ENCODE results near the gene NDFIP1. TPM values are rescaled to one million over a fixed set of nuclear protein-coding genes. Genes with fewer than 3 reads are reported as not detected.

Gene NDFIP1
- total and polyA plus RNA-seq, 12 donors: 26.7 to 313 (median 89.2) TPM

DNA sequence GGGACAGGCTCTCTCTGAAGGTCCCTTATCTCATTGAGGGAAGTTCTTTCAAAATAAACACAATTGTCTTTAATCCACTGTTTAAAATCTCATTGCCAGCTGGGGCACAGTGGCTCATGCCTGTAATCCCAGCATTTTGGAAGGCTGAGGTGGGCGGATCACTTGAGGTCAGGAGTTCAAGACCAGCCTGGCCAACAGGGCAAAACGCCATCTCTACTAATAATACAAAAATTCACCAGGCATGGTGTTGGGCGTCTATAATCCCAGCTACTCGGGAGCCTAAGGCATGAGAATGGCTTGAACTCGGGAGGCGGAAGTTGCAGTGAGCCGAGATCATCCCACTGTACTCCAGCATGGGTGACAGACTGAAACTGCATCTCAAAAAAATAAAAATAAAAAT, 8.3 kb upstream of the NDFIP1 start:
- no peaks in the 10 kb centered on the region for H3K36me3 ChIP-seq (replicated peaks in 1 of 2)
- DNase-seq: no peak
- TF ChIP-seq, protein P1, sequence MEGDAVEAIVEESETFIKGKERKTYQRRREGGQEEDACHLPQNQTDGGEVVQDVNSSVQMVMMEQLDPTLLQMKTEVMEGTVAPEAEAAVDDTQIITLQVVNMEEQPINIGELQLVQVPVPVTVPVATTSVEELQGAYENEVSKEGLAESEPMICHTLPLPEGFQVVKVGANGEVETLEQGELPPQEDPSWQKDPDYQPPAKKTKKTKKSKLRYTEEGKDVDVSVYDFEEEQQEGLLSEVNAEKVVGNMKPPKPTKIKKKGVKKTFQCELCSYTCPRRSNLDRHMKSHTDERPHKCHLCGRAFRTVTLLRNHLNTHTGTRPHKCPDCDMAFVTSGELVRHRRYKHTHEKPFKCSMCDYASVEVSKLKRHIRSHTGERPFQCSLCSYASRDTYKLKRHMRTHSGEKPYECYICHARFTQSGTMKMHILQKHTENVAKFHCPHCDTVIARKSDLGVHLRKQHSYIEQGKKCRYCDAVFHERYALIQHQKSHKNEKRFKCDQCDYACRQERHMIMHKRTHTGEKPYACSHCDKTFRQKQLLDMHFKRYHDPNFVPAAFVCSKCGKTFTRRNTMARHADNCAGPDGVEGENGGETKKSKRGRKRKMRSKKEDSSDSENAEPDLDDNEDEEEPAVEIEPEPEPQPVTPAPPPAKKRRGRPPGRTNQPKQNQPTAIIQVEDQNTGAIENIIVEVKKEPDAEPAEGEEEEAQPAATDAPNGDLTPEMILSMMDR (IDR thresholded peaks at IDR 0.05): no peak
- no peak for TF ChIP-seq POLR2A (IDR thresholded peaks at IDR 0.05)
- no peak overlapping the region for H3K27ac ChIP-seq
- peaks cover 0 to under 1% of the 10 kb centered on the region in 2 donors for H3K4me1 ChIP-seq (replicated peaks in 1 of 2)
- intact Hi-C loops (cut with DNase I): no loop called here
- no peak overlapping the region for H3K4me3 ChIP-seq
- H3K9me3 ChIP-seq (replicated peaks in 1 of 3): no peaks in the 10 kb centered on the region
- 78 to 87% (median 80%) methylated on average over 7 of the region's 7 CpGs for WGBS, 4 donors
- H3K27me3 ChIP-seq: no peaks in the 10 kb centered on the region

DNA sequence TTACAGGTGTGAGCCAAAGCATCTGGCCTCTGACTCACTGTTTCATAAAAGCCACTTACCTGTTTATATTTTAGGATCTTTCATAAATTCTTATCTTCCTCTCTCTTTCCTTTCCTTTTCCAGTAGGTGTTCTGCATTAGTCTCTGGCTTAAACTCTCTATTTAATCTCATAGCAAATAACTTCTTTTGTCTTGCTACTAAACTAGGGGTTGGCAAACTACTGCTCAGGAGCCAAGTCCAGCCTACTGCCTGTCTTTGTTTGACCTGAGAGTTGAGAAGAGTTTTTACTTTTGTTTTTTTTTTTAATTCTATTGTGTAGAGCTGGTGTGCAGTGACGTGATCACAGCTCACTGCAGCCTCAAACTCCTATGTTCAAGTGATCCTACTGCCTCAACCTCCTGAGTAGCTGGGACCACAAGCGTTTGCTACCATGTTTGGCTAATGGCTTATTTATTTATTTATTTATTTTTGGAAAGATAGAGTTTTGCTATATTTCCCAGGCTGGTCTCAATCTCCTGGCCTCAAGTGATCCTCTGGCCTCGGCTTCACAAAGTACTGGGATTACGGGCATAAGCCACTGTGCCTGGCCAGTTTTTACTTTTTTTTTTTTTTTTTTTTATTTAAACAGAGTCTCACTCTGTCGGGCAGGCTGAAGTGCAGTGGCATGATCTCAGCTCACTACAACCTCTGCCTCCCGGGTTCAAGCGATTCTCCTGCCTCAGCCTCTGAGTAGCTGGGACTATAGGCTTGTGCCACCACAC, 5.4 kb upstream of the NDFIP1 start:
- H3K9me3 ChIP-seq (replicated peaks in 1 of 3): no peaks in the 10 kb centered on the region
- peaks cover 1 to 9% of the 10 kb centered on the region in 2 donors for H3K4me1 ChIP-seq (replicated peaks in 1 of 2)
- 93% methylated on average over 7 of the region's 7 CpGs for WGBS, 4 donors
- no peak overlapping the region for H3K4me3 ChIP-seq
- H3K27ac ChIP-seq: no peak overlapping the region
- intact Hi-C loops (cut with DNase I): no loop called here
- H3K27me3 ChIP-seq: no peaks in the 10 kb centered on the region
- TF ChIP-seq, protein P1 (IDR thresholded peaks at IDR 0.05): no peak
- TF ChIP-seq POLR2A (IDR thresholded peaks at IDR 0.05): no peak
- DNase-seq: no peak
- no peaks in the 10 kb centered on the region for H3K36me3 ChIP-seq (replicated peaks in 1 of 2)

DNA sequence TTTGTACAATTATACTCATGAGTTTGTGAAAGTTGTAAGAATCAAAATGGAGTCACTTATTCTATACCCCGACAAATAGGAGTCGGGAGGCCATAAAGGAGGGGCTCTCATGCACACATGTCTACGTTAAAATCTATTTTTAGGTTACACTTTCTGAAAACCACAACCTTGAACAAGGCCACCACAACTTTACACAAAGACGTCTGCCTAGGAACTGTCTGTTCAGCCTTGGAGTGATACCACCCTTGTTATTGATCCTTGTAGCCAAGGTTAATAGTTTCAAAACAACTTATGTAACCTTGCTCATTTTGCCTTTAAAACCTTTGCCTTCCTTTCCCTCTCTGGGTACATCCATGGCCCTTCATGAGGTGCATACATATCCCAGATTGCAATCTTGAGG, 4.1 kb upstream of the NDFIP1 start:
- peaks cover 4 to 12% of the 10 kb centered on the region in 2 donors for H3K4me1 ChIP-seq (replicated peaks in 1 of 2)
- no peak overlapping the region for H3K27ac ChIP-seq
- no peaks in the 10 kb centered on the region for H3K36me3 ChIP-seq (replicated peaks in 1 of 2)
- 19 to 45% (median 41%) methylated on average over 4 of the region's 4 CpGs for WGBS, 4 donors
- TF ChIP-seq, protein P1 (IDR thresholded peaks at IDR 0.05): no peak
- no peak for TF ChIP-seq POLR2A (IDR thresholded peaks at IDR 0.05)
- no peaks in the 10 kb centered on the region for H3K9me3 ChIP-seq (replicated peaks in 1 of 3)
- intact Hi-C loops (cut with DNase I): no loop called here
- no peaks in the 10 kb centered on the region for H3K27me3 ChIP-seq
- H3K4me3 ChIP-seq: no peak overlapping the region
- DNase-seq: no peak

DNA sequence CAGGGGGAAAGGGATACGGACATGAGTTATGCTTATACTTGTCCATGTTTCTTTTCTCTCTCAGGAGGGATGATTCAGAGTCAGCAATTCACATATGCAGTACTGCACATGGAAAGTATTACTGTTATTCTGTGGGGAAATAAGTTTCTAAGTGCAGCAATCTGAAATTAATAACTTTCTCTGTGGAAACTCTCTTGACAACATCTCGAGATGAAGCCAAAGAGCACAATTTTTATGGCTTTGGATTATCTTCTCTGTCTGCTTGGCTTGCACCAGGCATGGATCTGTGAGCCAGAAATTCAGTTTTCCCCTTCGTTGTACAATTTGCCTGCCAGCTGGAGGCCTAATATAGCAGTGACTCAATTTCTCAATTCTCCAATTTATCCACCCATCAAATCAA, 2.5 kb upstream of the NDFIP1 start:
- DNase-seq: peak in 2 of 7 donors; percentile 20 to 33
- no peaks in the 10 kb centered on the region for H3K27me3 ChIP-seq
- no peak overlapping the region for H3K4me3 ChIP-seq
- WGBS, 4 donors: 57 to 76% (median 62%) methylated on average over 3 of the region's 3 CpGs
- no peaks in the 10 kb centered on the region for H3K9me3 ChIP-seq (replicated peaks in 1 of 3)
- TF ChIP-seq, protein P1 (IDR thresholded peaks at IDR 0.05): no peak
- no peak for TF ChIP-seq POLR2A (IDR thresholded peaks at IDR 0.05)
- H3K4me1 ChIP-seq (replicated peaks in 1 of 2): peaks cover 15 to 22% of the 10 kb centered on the region in 2 donors
- intact Hi-C loops (cut with DNase I): no loop called here
- H3K27ac ChIP-seq: peak overlapping the region in 2 of 5 donors; percentile 19 to 45
- H3K36me3 ChIP-seq (replicated peaks in 1 of 2): no peaks in the 10 kb centered on the region

Data from adrenal gland (tissue), 12 donors.